GM20000 (cell line): ENCODE results near the gene VSIG8.
A peak's percentile ranks its signal among the peaks of the same experiment; 100 is the strongest.

Experiments
- DNase-seq: peaks from one replicate; pipeline ENCODE4 v3.0.0; 2012; ENCODE audit warnings: low spot score
- TF ChIP-seq, protein P1 (sequence below): IDR thresholded peaks from 2 replicates; pipeline ENCODE4 v1.5.1; 2012; ENCODE audit warnings: mild to moderate bottlenecking, control low read depth; ENCODE audit errors: extremely low read depth, missing control alignments

Gene VSIG8

DNA sequence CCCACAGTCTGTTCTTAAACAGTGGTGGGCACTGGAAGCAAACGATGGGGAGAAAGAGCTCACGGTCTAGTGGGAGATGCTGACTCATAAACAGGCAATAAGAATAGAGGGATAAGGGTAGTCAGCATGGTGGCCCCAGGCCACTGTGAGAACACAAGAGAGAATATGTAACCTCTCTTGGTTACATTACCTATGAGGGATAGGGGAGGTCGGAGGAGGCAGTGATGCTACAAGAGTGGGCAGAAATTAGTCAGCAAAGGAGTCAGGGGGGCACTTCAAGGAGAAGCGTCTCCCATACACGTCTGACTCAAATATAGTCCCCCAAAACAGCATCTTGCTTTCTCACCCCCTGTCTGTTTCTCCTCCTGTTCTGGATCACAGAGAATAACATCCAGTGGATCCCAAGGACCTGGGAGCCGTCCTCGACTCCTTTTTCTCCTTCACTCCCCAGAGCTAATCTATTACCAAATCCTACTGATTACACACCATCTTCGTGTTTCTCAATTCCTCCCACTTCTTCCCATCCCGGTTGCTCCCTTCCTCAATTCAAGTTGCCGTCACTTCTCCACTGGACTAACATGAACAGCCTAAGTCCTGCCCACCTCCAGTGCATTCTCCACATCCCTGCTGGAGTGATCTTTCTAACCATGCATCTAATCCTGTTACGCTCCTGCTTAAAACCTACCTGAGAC, 33.7 kb downstream of the VSIG8 start:
- DNase-seq = no peak
- TF ChIP-seq, protein P1, sequence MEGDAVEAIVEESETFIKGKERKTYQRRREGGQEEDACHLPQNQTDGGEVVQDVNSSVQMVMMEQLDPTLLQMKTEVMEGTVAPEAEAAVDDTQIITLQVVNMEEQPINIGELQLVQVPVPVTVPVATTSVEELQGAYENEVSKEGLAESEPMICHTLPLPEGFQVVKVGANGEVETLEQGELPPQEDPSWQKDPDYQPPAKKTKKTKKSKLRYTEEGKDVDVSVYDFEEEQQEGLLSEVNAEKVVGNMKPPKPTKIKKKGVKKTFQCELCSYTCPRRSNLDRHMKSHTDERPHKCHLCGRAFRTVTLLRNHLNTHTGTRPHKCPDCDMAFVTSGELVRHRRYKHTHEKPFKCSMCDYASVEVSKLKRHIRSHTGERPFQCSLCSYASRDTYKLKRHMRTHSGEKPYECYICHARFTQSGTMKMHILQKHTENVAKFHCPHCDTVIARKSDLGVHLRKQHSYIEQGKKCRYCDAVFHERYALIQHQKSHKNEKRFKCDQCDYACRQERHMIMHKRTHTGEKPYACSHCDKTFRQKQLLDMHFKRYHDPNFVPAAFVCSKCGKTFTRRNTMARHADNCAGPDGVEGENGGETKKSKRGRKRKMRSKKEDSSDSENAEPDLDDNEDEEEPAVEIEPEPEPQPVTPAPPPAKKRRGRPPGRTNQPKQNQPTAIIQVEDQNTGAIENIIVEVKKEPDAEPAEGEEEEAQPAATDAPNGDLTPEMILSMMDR = no peak

DNA sequence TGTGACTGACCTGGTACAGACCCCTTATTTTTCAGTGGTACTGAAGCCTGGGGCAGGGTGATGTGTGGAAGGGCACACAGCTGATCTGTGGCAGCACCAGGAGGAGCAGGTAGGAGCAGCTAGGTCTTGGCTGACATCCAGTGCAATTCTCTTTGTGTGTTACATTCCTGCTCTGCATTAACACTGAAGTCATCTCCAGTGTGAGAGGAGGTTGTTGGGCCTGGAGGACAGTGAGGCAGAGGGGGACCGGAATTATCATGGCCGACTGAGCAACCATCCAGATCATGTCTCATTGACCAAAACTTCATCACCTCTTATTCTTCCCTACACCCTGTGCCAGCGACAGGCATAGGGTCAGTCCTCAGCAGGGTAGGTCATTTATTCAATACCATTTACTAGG, 34.3 kb downstream of the VSIG8 start:
- DNase-seq = no peak
- TF ChIP-seq, protein P1 = no peak

DNA sequence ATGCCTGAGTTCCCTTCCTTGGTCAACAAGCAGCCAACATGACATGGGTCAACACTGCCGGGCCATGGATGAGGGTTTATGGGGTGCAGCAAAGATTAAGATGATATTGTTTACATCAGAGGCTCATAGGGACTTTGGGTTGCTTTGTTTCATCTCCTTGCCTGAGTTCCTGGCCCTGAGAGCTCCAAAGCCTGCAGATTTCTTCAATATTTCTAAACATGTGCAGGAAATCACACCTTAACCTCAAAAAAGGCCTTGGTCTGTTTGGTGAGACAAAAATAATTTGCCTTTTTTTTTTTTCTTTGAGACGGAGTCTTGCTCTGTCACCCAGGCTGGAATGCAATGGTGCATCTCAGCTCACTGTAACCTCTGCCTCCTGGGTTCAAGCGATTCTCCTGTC, 34.9 kb downstream of the VSIG8 start:
- TF ChIP-seq, protein P1 = no peak

DNA sequence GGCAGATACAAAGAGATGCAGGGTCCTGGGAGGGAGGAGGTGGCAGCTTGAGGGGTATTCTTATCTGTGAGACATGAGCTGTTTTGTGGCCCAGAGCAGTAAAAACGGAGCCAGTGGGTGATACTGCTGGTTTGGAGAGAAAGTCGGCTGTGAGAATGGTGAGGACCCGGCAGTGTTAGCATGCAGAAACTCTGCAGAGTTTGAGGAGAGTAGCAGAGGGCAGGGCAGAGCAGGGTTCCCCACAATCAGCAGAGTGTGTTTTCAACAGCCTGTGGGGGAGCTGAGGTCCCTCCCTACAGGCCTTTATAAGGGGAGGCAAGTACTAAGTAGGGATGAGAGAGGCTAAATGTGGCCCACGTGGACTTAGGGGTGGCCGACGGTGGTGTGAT, 35.4 kb downstream of the VSIG8 start:
- TF ChIP-seq, protein P1 = no peak
- no peak for DNase-seq

More for the DNA sequence above, 34.9 kb downstream of the VSIG8 start:
- DNase-seq = no peak

- TF ChIP-seq, protein P1 = no peak
- DNase-seq = peak; percentile 42
Observed at GRCh38 chr1:159826441-159827101, 35.9 kb downstream of the VSIG8 start, which contains the start of gene SLAMF8. Gene SLAMF8 (plus strand): TSS chr1:159826873. CDS start chr1:159826899, 26 bp downstream.

GRCh38 chr1:159825564-159825963, 36.9 kb downstream of the VSIG8 start:
- TF ChIP-seq, protein P1 = no peak
- DNase-seq = no peak

- TF ChIP-seq, protein P1 = no peak
- no peak for DNase-seq
Observed at GRCh38 chr1:159823406-159823805, 39.1 kb downstream of the VSIG8 start.
